GM23338 (cell line): ENCODE results near the gene VGLL4. TPM values are rescaled to one million over a fixed set of nuclear protein-coding genes. Genes with fewer than 3 reads are reported as not detected.

ENCODE experiments used
- ATAC-seq: fragments of 200-7000 bp; cut with Tn5 transposase; 3 replicates; pipeline ENCODE4 v1.9.1; 2020
- DNase-seq: peaks from one replicate; pipeline ENCODE4 v3.0.0-alpha.2; 2015; ENCODE audit warnings: low spot score
- H2AFZ ChIP-seq: fragments of 200-600 bp; sonication (generic); 2 replicates; pipeline ENCODE4 v1.8.0; 2016; ENCODE audit warnings: antibody characterized with exemption, mild to moderate bottlenecking, moderate library complexity
- H3F3A ChIP-seq: fragments of 200-600 bp; sonication (generic); replicated peaks from 2 replicates; pipeline ENCODE4 v1.8.0; 2017; ENCODE audit warnings: antibody characterized with exemption, mixed run types, low read depth
- H3K27ac ChIP-seq: fragments of 200-600 bp; sonication (generic); 2 replicates; pipeline ENCODE4 v1.6.1; 2016; ENCODE audit warnings: low read depth
- H3K27me3 ChIP-seq: fragments of 200-600 bp; sonication (generic); 2 replicates; pipeline ENCODE4 v1.8.0; 2016; ENCODE audit warnings: mild to moderate bottlenecking, mixed run types, moderate library complexity; ENCODE audit not compliant: insufficient read depth
- H3K36me3 ChIP-seq: fragments of 200-600 bp; sonication (generic); 2 replicates; pipeline ENCODE4 v1.8.0; 2016; ENCODE audit warnings: mild to moderate bottlenecking; ENCODE audit not compliant: insufficient read depth
- H3K4me1 ChIP-seq: fragments of 200-600 bp; sonication (generic); 2 replicates; pipeline ENCODE4 v1.8.0; 2016; ENCODE audit warnings: mild to moderate bottlenecking, moderate library complexity; ENCODE audit not compliant: insufficient read depth
- H3K4me2 ChIP-seq: fragments of 200-600 bp; sonication (generic); 2 replicates; pipeline ENCODE4 v1.7.1; 2017; ENCODE audit warnings: mixed run types
- H3K4me3 ChIP-seq: fragments of 200-600 bp; sonication (generic); 2 replicates; pipeline ENCODE4 v1.6.1; 2016; ENCODE audit warnings: mixed run types
- H3K79me2 ChIP-seq: fragments of 200-600 bp; sonication (generic); replicated peaks from 2 replicates; pipeline ENCODE4 v1.8.0; 2017; ENCODE audit warnings: mild to moderate bottlenecking; ENCODE audit not compliant: insufficient read depth
- H3K9me2 ChIP-seq: fragments of 200-600 bp; sonication (generic); 2 replicates; pipeline ENCODE4 v1.8.0; 2017; ENCODE audit not compliant: insufficient read depth
- H4K20me1 ChIP-seq: fragments of 200-600 bp; sonication (generic); replicated peaks from 2 replicates; pipeline ENCODE4 v1.8.0; 2017; ENCODE audit warnings: mild to moderate bottlenecking; ENCODE audit not compliant: insufficient read depth
- H3K27ac Mint-ChIP-seq: 2 replicates; pipeline ENCODE4 v1.8.0; 2020; ENCODE audit warnings: inconsistent platforms, mild to moderate bottlenecking, moderate library complexity, mixed read lengths
- H3K27me3 Mint-ChIP-seq: 3 replicates; pipeline ENCODE4 v1.8.0; 2022; ENCODE audit warnings: low read depth, mild to moderate bottlenecking, moderate library complexity, mixed read lengths, inconsistent platforms; ENCODE audit not compliant: insufficient read depth, poor library complexity
- H3K36me3 Mint-ChIP-seq: 3 replicates; pipeline ENCODE4 v1.8.0; 2021; ENCODE audit warnings: low read depth, mild to moderate bottlenecking, inconsistent platforms, moderate library complexity, mixed read lengths
- H3K4me1 Mint-ChIP-seq: 3 replicates; pipeline ENCODE4 v1.8.0; 2020; ENCODE audit warnings: mild to moderate bottlenecking, inconsistent platforms, mixed read lengths
- H3K4me3 Mint-ChIP-seq: 3 replicates; pipeline ENCODE4 v1.8.0; 2021; ENCODE audit warnings: moderate library complexity, mild to moderate bottlenecking, inconsistent platforms, mixed read lengths
- H3K9me3 Mint-ChIP-seq: 3 replicates; pipeline ENCODE4 v1.8.0; 2020; ENCODE audit warnings: moderate library complexity, mild to moderate bottlenecking, inconsistent platforms, mixed read lengths
- CREB1 ChIP-seq: fragments of 250-450 bp; sonication (Bioruptor Pico); IDR thresholded peaks from 2 replicates; pipeline ENCODE4 v1.5.0; 2020; ENCODE audit warnings: low read depth, mild to moderate bottlenecking, moderate library complexity
- CTCF ChIP-seq, 2 experiments: fragments of 200-600 bp in 1 of 2; sonication (generic) in 1 of 2; conservative IDR thresholded peaks; 2 replicates each; pipeline versions ENCODE4 v1.5.1 to v1.6.1; 2016 to 2017; ENCODE audit warnings: antibody characterized with exemption in 2 of 2, low read depth in 2 of 2, mild to moderate bottlenecking in 2 of 2, moderate library complexity in 1 of 2
- EZH2 ChIP-seq: fragments of 200-600 bp; sonication (generic); IDR thresholded peaks from one replicate; pipeline ENCODE4 v1.8.0; 2017; ENCODE audit warnings: antibody characterized with exemption, mild to moderate bottlenecking, low read depth; ENCODE audit not compliant: unreplicated experiment
- EZH2phosphoT487 ChIP-seq: fragments of 200-600 bp; sonication (generic); IDR thresholded peaks from one replicate; pipeline ENCODE4 v1.8.1; 2018; ENCODE audit warnings: antibody characterized with exemption; ENCODE audit not compliant: unreplicated experiment
- JUNB ChIP-seq: IDR thresholded peaks from one replicate; pipeline ENCODE4 v1.6.1; 2016; ENCODE audit warnings: antibody characterized with exemption; ENCODE audit not compliant: unreplicated experiment
- NANOG ChIP-seq: IDR thresholded peaks from 2 replicates; pipeline ENCODE4 v1.6.1; 2016; ENCODE audit warnings: antibody characterized with exemption, borderline replicate concordance
- POLR2AphosphoS5 ChIP-seq: IDR thresholded peaks from 2 replicates; pipeline ENCODE4 v1.6.1; 2016; ENCODE audit warnings: antibody characterized with exemption, low read depth
- STAT1 ChIP-seq: IDR thresholded peaks from one replicate; pipeline ENCODE4 v1.6.1; 2016; ENCODE audit warnings: antibody characterized with exemption; ENCODE audit not compliant: unreplicated experiment
- ZNF114 ChIP-seq: fragments of 250-450 bp; sonication (Bioruptor Pico); IDR thresholded peaks from 2 replicates; pipeline ENCODE4 v1.5.0; 2020; ENCODE audit warnings: mild to moderate bottlenecking, moderate library complexity
- ZNF331 ChIP-seq: fragments of 250-450 bp; sonication (Bioruptor Pico); IDR thresholded peaks from 2 replicates; pipeline ENCODE4 v1.5.0; 2020; ENCODE audit warnings: low read depth, mild to moderate bottlenecking, moderate library complexity
- ZNF462 ChIP-seq: fragments of 250-450 bp; sonication (Bioruptor Pico); IDR thresholded peaks from 2 replicates; pipeline ENCODE4 v1.5.0; 2020; ENCODE audit warnings: mild to moderate bottlenecking, moderate library complexity
- polyA plus RNA-seq: library from polyadenylated mRNA; unstranded; fragments of >200 nt; fragmentation: Nextera tagmentation; extraction: Ambion mirVana; gene quantifications from 2 replicates; pipeline ENCODE4 v1.2.1, GENCODE V29; 2016
- total RNA-seq: library from RNA; depleted of rRNA; stranded (reverse); fragments of >200 nt; shearing (Covaris generic); gene quantifications from 2 replicates; pipeline ENCODE4 v1.2.3, GENCODE V29; 2014
- TF ChIP-seq, protein P1 (sequence below): IDR thresholded peaks from one replicate; pipeline ENCODE4 v1.6.1; 2018; ENCODE audit warnings: antibody characterized with exemption; ENCODE audit not compliant: unreplicated experiment
- TF ChIP-seq, protein P2 (sequence below): IDR thresholded peaks from 2 replicates; pipeline ENCODE4 v1.6.1; 2016; ENCODE audit warnings: antibody characterized with exemption

VGLL4 gene
- total and polyA plus RNA-seq, 2 experiments from 2014 or later, result 20.8 to 45.9 TPM

GRCh38 chr3:11549580-11550140, 94.1 kb downstream of the VGLL4 start:
- Histone ChIP-seq H3K36me3 (no peaks in the 10 kb centered on the region), H3K27ac (no peak overlapping the region), H3K27me3 (no peaks in the 10 kb centered on the region), H3K4me3 (no peak overlapping the region), H3K4me1 (no peaks in the 10 kb centered on the region), H3F3A (no peaks in the 10 kb centered on the region), H4K20me1 (no peaks in the 10 kb centered on the region), H3K79me2 (no peaks in the 10 kb centered on the region), H3K4me2 (no peak overlapping the region), H2AFZ (no peak overlapping the region), H3K9me2 (no peaks in the 10 kb centered on the region)
- DNase-seq (no peak), ATAC-seq (no peak)
- Mint-ChIP-seq H3K9me3 (no peaks in the 10 kb centered on the region; the same call in 2 of the 3 replicates), H3K4me3 (no peak overlapping the region), H3K36me3 (peaks cover 17% of the 10 kb centered on the region; the same call in 2 of the 3 replicates), H3K27me3 (peaks cover 7% of the 10 kb centered on the region), H3K27ac (no peak overlapping the region), H3K4me1 (no peaks in the 10 kb centered on the region)
- TF ChIP-seq ZNF114 (CRISPR knock-in tag) (no peak), ZNF331 (no peak), EZH2 (no peak), CTCF (conservative IDR thresholded peaks at IDR 0.05; ENCODE audit: low read depth in 2 of 2) (no peak), POLR2AphosphoS5 (no peak), JUNB (no peak), NANOG (no peak), CREB1 (CRISPR knock-in tag) (no peak), ZNF462 (CRISPR knock-in tag) (no peak), STAT1 (no peak), EZH2phosphoT487 (no peak)
- TF ChIP-seq, protein P1, sequence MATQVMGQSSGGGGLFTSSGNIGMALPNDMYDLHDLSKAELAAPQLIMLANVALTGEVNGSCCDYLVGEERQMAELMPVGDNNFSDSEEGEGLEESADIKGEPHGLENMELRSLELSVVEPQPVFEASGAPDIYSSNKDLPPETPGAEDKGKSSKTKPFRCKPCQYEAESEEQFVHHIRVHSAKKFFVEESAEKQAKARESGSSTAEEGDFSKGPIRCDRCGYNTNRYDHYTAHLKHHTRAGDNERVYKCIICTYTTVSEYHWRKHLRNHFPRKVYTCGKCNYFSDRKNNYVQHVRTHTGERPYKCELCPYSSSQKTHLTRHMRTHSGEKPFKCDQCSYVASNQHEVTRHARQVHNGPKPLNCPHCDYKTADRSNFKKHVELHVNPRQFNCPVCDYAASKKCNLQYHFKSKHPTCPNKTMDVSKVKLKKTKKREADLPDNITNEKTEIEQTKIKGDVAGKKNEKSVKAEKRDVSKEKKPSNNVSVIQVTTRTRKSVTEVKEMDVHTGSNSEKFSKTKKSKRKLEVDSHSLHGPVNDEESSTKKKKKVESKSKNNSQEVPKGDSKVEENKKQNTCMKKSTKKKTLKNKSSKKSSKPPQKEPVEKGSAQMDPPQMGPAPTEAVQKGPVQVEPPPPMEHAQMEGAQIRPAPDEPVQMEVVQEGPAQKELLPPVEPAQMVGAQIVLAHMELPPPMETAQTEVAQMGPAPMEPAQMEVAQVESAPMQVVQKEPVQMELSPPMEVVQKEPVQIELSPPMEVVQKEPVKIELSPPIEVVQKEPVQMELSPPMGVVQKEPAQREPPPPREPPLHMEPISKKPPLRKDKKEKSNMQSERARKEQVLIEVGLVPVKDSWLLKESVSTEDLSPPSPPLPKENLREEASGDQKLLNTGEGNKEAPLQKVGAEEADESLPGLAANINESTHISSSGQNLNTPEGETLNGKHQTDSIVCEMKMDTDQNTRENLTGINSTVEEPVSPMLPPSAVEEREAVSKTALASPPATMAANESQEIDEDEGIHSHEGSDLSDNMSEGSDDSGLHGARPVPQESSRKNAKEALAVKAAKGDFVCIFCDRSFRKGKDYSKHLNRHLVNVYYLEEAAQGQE, result no peak
- TF ChIP-seq, protein P2, sequence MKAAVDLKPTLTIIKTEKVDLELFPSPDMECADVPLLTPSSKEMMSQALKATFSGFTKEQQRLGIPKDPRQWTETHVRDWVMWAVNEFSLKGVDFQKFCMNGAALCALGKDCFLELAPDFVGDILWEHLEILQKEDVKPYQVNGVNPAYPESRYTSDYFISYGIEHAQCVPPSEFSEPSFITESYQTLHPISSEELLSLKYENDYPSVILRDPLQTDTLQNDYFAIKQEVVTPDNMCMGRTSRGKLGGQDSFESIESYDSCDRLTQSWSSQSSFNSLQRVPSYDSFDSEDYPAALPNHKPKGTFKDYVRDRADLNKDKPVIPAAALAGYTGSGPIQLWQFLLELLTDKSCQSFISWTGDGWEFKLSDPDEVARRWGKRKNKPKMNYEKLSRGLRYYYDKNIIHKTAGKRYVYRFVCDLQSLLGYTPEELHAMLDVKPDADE, result no peak
